ENCODE measurements around the gene LSAMP. TPM values are rescaled to one million over a fixed set of nuclear protein-coding genes. Genes with fewer than 3 reads are reported as not detected.
"Not testable (repeated sequence)": the region's sequence is repeated elsewhere in the genome, so short reads cannot be mapped to it uniquely, and the experiment has no call there.

The LSAMP gene
- total RNA-seq, 1 donor = 1.3 TPM

GRCh38 chr3:116084999-116085791, 360.1 kb downstream of the LSAMP start:
- DNase-seq (ENCODE audit: low read depth) = peak; percentile 10
- H3K4me3 ChIP-seq (ENCODE audit: low read depth, low read length) = no peak overlapping the region
- no peak for TF ChIP-seq CTCF (IDR thresholded peaks at IDR 0.05; ENCODE audit: insufficient read depth, low read depth, low read length)

- no peak overlapping the region for H3K4me3 ChIP-seq (ENCODE audit: low read depth, low read length)
- TF ChIP-seq CTCF (IDR thresholded peaks at IDR 0.05; ENCODE audit: insufficient read depth, low read depth, low read length) = no peak
- DNase-seq (ENCODE audit: low read depth) = peak; percentile 17
Measured at GRCh38 chr3:116083683-116084082, 361.6 kb downstream of the LSAMP start.

- no peak for DNase-seq (ENCODE audit: low read depth)
- no peak overlapping the region for H3K4me3 ChIP-seq (ENCODE audit: low read depth, low read length)
- TF ChIP-seq CTCF (IDR thresholded peaks at IDR 0.05; ENCODE audit: insufficient read depth, low read depth, low read length) = no peak
Measured at GRCh38 chr3:116078561-116078960, 366.7 kb downstream of the LSAMP start.

GRCh38 chr3:116077557-116077956, 367.7 kb downstream of the LSAMP start:
- no peak for TF ChIP-seq CTCF (IDR thresholded peaks at IDR 0.05; ENCODE audit: insufficient read depth, low read depth, low read length)
- DNase-seq (ENCODE audit: low read depth) = no peak
- H3K4me3 ChIP-seq (ENCODE audit: low read depth, low read length) = no peak overlapping the region

- TF ChIP-seq CTCF (IDR thresholded peaks at IDR 0.05; ENCODE audit: insufficient read depth, low read depth, low read length) = no peak
- no peak overlapping the region for H3K4me3 ChIP-seq (ENCODE audit: low read depth, low read length)
- DNase-seq (ENCODE audit: low read depth) = no peak
Measured at GRCh38 chr3:116077059-116077458, 368.2 kb downstream of the LSAMP start.

- not testable (repeated sequence) for H3K4me3 ChIP-seq (ENCODE audit: low read depth, low read length)
Measured at GRCh38 chr3:116070516-116071278, 374.6 kb downstream of the LSAMP start.

GRCh38 chr3:116070061-116070460, 375.2 kb downstream of the LSAMP start:
- TF ChIP-seq CTCF (IDR thresholded peaks at IDR 0.05; ENCODE audit: insufficient read depth, low read depth, low read length) = no peak
- H3K4me3 ChIP-seq (ENCODE audit: low read depth, low read length) = no peak overlapping the region
- no peak for DNase-seq (ENCODE audit: low read depth)

More at GRCh38 chr3:116070516-116071278, 374.6 kb downstream of the LSAMP start:
- DNase-seq (ENCODE audit: low read depth) = not testable (repeated sequence)

Data from fibroblast of villous mesenchyme (primary cell).